HAP-1 (cell line): Measurements from ENCODE around the gene FYB1.

Source experiments
- DNase-seq, 2 experiments: peaks; one replicate each; pipeline ENCODE4 v3.0.0-alpha.2; 2016 to 2020; ENCODE audit warnings: low spot score in 2 of 2
- H3K27me3 ChIP-seq: fragments of 250-450 bp; sonication (Bioruptor Pico); 2 replicates; pipeline ENCODE4 v1.5.1; 2020; ENCODE audit warnings: low read depth, mild to moderate bottlenecking, moderate library complexity
- H3K36me3 ChIP-seq: fragments of 250-450 bp; sonication (Bioruptor Pico); replicated peaks from 2 replicates; pipeline ENCODE4 v1.5.1; 2020; ENCODE audit warnings: mild to moderate bottlenecking
- H3K4me1 ChIP-seq: fragments of 250-450 bp; sonication (Bioruptor Pico); 2 replicates; pipeline ENCODE4 v1.5.1; 2020; ENCODE audit warnings: mild to moderate bottlenecking
- H3K4me3 ChIP-seq: fragments of 250-450 bp; sonication (Bioruptor Pico); 2 replicates; pipeline ENCODE4 v1.5.1; 2020; ENCODE audit warnings: mild to moderate bottlenecking, moderate library complexity
- H3K9me3 ChIP-seq: fragments of 250-450 bp; sonication (Bioruptor Pico); 2 replicates; pipeline ENCODE4 v1.5.1; 2020; ENCODE audit warnings: mild to moderate bottlenecking, moderate library complexity
- in situ Hi-C: fragments of 300-500 bp; cut with MboI; formaldehyde crosslinking; loops from 3 replicates; pipeline ENCODE4 v1.14.3; 2020; ENCODE audit warnings: low sequenced_read_pairs, inconsistent platforms, mixed read lengths

The FYB1 gene, protein sequence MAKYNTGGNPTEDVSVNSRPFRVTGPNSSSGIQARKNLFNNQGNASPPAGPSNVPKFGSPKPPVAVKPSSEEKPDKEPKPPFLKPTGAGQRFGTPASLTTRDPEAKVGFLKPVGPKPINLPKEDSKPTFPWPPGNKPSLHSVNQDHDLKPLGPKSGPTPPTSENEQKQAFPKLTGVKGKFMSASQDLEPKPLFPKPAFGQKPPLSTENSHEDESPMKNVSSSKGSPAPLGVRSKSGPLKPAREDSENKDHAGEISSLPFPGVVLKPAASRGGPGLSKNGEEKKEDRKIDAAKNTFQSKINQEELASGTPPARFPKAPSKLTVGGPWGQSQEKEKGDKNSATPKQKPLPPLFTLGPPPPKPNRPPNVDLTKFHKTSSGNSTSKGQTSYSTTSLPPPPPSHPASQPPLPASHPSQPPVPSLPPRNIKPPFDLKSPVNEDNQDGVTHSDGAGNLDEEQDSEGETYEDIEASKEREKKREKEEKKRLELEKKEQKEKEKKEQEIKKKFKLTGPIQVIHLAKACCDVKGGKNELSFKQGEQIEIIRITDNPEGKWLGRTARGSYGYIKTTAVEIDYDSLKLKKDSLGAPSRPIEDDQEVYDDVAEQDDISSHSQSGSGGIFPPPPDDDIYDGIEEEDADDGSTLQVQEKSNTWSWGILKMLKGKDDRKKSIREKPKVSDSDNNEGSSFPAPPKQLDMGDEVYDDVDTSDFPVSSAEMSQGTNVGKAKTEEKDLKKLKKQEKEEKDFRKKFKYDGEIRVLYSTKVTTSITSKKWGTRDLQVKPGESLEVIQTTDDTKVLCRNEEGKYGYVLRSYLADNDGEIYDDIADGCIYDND

DNA sequence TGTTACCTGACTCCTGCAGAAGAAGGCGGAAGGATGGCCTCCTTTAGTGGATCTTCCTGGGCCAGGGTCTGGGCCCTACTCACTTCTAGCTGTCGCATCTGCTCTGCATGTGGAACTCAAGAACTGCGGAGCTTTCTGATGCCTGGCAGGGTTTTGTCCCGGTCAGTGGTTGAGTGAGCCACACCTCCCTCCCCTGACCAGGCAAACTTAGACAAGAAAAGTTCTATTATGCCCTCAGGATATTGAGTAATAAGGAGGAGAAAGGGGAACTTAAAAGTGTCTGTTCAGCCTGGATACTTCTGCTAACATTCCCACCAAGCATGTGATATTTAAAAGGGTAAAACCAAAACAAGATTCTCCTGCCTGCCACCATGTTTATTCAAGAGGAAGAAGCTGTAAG is at the start of gene FYB1:
Gene FYB1 (minus strand): TSS at position 127 of the 400 bp plus-strand sequence. CDS start 16,603 bp downstream, outside the sequence.
- DNase-seq = no peak
- Histone ChIP-seq H3K4me3 (no peak within 1 kb of the TSS), H3K36me3 (no peaks in the 10 kb centered on the region), H3K4me1 (no peaks in the 10 kb centered on the region), H3K27me3 (no peaks in the 10 kb centered on the region), H3K9me3 (no peaks in the 10 kb centered on the region)
- in situ Hi-C loops = loop anchor here (25.0 kb wide), 1 partner anchor 343 kb away; no protein-coding TSS in a partner anchor

DNA sequence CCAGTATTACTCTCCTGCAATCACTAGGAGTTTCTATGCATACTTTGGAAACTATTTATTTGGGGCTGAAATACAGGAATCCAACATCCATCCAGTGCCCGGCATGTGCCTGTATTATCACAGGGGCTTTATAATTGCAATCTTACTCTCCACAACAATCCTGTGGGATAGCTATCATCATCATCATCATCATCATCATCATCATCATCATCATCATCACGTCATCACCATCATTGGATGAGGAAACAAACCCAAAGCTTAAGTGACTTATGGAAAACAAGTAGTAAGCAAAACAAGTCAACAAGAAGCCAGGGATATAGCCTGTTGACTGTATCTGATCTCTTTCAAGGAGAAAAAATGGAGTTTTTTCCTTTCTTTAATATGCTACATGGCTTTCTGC is 47.8 kb upstream of the FYB1 start:
- Histone ChIP-seq H3K27me3 (no peaks in the 10 kb centered on the region), H3K36me3 (no peaks in the 10 kb centered on the region), H3K4me1 (no peaks in the 10 kb centered on the region), H3K4me3 (no peak overlapping the region), H3K9me3 (no peaks in the 10 kb centered on the region)
- no peak for DNase-seq
- in situ Hi-C loops = no loop called here

DNA sequence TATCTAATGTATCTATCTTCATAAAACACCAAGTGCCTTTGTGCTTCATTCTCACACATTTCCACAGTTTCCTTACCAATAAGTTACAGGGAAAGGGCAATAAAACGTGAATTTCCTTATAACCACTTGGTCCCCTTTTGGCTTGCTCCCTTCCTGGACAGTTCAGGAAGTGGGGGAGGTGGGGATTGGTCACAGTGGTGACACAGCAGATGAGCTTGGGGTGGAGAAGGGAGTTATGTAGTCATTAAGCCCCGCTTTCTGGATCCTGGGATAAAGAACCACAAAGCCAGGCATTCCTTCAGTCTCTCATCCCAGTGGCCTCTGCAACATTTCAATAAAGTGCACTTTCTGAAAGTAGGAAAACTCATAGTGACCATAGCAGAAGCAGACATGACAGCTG is 47.1 kb upstream of the FYB1 start:
- DNase-seq = no peak
- Histone ChIP-seq H3K4me1 (no peaks in the 10 kb centered on the region), H3K36me3 (no peaks in the 10 kb centered on the region), H3K27me3 (no peaks in the 10 kb centered on the region), H3K4me3 (no peak overlapping the region), H3K9me3 (no peaks in the 10 kb centered on the region)
- in situ Hi-C loops = no loop called here

DNA sequence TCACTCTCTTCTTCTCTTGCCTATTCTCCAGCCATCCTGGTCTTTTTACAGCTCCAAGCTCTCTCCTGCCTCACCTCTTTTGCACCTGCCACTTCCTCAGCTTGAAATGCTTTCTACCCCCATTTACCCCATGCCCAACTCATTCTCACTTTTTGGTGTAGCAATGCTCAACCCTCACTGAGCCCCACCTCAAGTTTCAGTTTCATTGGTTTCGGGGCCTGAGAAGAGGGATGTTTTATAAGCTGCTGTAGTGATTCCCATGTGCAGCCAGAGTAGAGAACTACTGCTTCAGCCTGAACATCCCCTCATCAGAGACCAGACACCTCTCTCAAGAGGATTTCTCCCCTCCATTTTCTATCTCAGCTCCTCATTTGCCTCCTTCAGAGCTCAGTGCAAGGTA is 45.2 kb upstream of the FYB1 start:
- H3K4me1 ChIP-seq = no peaks in the 10 kb centered on the region
- DNase-seq = no peak
- no peaks in the 10 kb centered on the region for H3K9me3 ChIP-seq
- H3K27me3 ChIP-seq = no peaks in the 10 kb centered on the region
- in situ Hi-C loops = no loop called here
- H3K4me3 ChIP-seq = no peak overlapping the region
- no peaks in the 10 kb centered on the region for H3K36me3 ChIP-seq

DNA sequence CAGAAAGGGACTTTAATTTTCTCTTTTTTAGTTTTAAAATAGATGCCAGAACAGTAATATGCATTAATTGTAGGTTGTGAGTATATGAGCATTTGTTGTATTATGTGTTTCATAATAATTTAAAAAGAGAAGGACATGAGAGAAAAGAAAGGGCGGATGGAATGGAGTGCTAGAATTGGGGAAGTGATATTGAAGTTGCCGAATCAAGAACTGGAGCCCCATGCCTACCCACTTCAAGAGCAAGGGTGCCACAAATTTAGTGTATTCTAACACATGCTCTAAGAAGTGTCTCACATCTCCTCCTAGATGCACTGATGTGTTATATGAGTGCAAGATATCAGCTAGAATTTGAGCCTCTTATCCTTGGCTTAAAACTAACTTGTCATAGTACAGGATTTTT is 43.6 kb upstream of the FYB1 start:
- DNase-seq = no peak
- Histone ChIP-seq H3K4me1 (no peaks in the 10 kb centered on the region), H3K27me3 (no peaks in the 10 kb centered on the region), H3K4me3 (no peak overlapping the region), H3K36me3 (no peaks in the 10 kb centered on the region), H3K9me3 (no peaks in the 10 kb centered on the region)
- in situ Hi-C loops = no loop called here

DNA sequence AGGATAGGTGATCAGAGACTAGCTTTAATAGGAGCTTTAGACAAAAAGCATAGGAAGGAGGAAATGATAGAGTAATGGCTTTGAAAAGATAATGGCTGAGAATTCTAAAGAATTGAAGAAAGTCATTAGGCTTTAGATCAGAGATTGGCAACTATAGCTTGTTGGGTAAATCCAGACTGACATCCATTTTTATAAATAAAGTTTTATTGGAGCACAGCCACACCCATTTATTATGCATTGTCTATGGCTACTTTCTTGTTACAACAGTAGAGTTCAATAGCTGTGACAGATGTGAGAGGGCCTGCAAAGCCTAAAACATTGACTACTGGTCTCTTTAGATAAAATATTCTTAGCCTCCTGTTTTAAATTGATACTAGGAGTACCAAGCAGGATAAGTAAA is 40.7 kb upstream of the FYB1 start:
- Histone ChIP-seq H3K9me3 (no peaks in the 10 kb centered on the region), H3K36me3 (no peaks in the 10 kb centered on the region), H3K27me3 (no peaks in the 10 kb centered on the region), H3K4me3 (no peak overlapping the region), H3K4me1 (no peaks in the 10 kb centered on the region)
- in situ Hi-C loops = no loop called here
- no peak for DNase-seq

DNA sequence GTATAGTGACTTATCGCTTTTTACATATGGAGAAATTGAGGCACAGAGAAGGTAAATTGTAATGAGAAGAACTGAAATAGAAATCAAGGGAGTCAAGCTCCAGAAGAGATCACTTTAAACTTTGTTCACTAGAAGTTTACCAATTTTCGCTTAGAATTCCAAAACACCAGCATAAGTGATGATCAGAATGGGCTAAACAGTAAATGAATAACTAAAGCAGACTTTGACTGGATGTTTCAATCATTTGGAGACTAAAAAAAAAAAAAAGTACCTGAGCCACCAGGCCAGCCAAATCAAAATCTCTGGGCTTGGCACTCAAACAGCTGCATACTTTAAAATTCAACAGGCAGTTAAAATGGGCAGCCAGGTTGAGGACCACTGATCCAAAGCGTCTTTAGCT is 38.2 kb upstream of the FYB1 start:
- no peak overlapping the region for H3K4me3 ChIP-seq
- in situ Hi-C loops = no loop called here
- H3K4me1 ChIP-seq = no peaks in the 10 kb centered on the region
- no peaks in the 10 kb centered on the region for H3K9me3 ChIP-seq
- no peaks in the 10 kb centered on the region for H3K36me3 ChIP-seq
- H3K27me3 ChIP-seq = no peaks in the 10 kb centered on the region
- DNase-seq = no peak

DNA sequence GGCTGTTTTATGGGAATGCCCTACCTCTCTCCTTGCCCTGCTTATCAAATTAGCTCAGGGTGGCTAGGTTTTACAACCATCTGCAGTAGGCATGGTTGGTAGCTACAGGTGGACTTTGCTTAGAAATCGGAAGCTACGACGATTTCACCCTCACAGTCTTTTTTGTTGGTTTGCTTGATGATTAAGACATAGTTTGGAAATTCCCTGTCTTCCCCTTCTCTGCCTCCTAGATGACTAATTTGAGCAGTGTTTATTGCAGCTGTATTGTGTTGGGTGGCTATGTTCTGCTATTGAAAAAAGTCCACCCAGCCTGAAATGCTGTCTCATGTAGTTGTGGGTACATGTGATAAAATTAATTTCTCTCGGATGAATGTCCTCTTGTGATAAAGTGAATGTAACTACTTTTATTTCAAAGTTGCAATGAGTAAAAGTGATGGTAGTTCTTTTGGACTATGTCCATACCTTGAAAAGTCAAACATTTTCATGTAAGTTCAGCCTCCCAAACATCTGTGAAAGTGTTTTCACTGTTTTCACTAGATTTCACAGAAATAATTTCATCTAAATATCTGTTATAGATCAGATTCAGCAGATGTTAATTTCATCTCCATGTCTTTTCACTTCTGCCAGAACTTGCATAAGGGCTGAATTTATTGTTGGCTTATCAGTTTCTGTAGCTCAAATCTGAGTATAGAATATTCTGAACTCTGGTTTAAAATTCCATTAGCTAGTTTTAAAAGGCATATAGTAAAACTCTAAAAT is 37.3 kb upstream of the FYB1 start:
- in situ Hi-C loops = no loop called here
- Histone ChIP-seq H3K27me3 (no peaks in the 10 kb centered on the region), H3K36me3 (no peaks in the 10 kb centered on the region), H3K4me3 (no peak overlapping the region), H3K9me3 (no peaks in the 10 kb centered on the region), H3K4me1 (no peaks in the 10 kb centered on the region)
- DNase-seq = no peak

DNA sequence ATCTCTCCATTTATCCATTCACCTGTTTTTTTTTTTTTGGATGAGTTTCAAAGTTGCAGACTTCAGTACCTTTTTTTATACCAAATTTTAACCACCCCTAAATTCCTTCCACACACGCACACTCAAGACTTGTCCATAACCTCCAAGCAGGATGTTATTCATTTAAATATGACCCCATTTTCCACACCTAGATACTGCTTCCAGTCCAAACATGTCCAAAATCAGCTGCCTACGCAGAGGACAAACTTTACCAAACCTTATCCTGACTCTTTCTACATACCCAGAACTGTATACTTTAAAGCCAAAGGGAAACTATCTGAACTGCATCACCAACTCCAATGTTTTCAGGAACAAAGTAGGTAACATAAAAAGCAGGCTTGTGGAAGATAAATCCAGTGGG is 36.0 kb upstream of the FYB1 start:
- H3K9me3 ChIP-seq = no peaks in the 10 kb centered on the region
- no peak for DNase-seq
- in situ Hi-C loops = no loop called here
- H3K4me3 ChIP-seq = no peak overlapping the region
- H3K27me3 ChIP-seq = no peaks in the 10 kb centered on the region
- H3K4me1 ChIP-seq = no peaks in the 10 kb centered on the region
- H3K36me3 ChIP-seq = no peaks in the 10 kb centered on the region

DNA sequence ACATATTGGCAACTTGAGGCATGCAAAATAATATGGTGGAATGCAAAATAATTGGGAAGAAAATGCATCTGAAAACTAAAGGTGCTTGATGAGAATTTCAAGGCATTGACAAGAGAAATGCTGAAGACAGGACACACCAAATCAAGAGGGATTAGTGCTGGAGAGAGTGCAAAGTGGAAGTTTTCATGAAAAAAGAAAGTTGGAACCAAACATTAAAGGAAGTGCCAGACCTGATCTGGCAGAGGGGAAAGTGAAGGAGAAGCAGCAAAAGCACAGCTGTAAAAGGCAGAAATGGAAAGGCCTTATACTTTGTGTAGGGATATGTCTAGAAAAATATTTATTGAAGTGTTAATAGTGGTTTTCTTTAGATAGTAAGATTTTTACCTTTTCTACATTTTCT is 35.3 kb upstream of the FYB1 start:
- Histone ChIP-seq H3K27me3 (no peaks in the 10 kb centered on the region), H3K9me3 (no peaks in the 10 kb centered on the region), H3K4me1 (no peaks in the 10 kb centered on the region), H3K36me3 (no peaks in the 10 kb centered on the region), H3K4me3 (no peak overlapping the region)
- in situ Hi-C loops = no loop called here
- no peak for DNase-seq

DNA sequence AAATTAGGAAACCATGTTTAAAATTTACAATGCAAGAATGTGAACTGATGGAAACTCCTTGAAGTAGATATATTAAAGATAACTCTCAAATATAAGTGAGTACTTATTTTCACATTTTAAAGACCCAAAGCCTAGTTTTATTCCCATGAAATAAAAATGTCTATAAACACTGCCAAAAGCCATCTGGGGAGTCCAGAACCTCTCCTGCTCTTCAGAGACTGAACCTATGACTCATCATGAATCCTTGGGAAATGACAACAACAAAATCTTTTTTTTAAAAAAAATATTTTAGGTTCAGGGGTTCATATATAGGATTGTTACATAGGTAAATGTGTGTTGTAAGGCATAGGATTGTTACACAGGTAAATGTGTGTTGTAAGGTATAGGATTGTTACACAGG is 33.8 kb upstream of the FYB1 start:
- no peaks in the 10 kb centered on the region for H3K36me3 ChIP-seq
- no peak for DNase-seq
- in situ Hi-C loops = no loop called here

DNA sequence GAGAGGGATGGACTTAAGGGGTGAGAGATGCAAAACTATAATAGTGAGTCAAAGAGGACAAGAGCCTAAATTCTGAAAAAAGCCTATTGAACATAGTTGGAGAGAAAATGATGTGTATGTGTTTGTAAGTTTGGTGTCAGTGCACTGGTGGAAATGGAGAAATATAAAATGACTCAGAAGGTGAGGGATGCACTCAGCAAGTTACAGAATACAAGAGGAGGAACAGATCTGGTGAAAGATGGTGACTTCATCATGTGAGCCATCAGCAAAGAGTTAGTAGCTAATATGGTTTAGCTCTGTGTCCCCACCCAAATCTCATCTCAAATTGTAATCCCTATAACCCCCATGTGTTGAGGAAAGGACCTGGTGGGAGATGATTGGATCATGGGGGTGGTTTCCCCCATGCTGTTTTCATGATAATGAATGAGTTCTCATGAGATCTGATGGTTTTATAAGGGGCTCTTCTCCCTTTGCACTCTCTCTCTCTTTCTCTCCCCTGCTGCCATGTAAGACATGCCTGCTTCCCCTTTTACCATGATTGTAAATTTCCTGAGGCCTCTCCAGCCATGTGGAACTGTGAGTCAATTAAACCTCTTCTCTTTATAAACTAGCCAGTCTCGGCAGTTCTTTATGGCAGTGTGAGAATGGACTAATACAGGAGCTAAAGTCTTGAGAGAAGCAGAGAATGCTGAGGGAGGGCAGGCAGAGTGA is 30.4 kb upstream of the FYB1 start:
- H3K27me3 ChIP-seq = no peaks in the 10 kb centered on the region
- DNase-seq = no peak
- no peak overlapping the region for H3K4me3 ChIP-seq
- no peaks in the 10 kb centered on the region for H3K36me3 ChIP-seq
- no peaks in the 10 kb centered on the region for H3K4me1 ChIP-seq
- in situ Hi-C loops = no loop called here
- H3K9me3 ChIP-seq = no peaks in the 10 kb centered on the region

More for the DNA sequence above, 33.8 kb upstream of the FYB1 start:
- Histone ChIP-seq H3K9me3 (no peaks in the 10 kb centered on the region), H3K4me1 (no peaks in the 10 kb centered on the region), H3K27me3 (no peaks in the 10 kb centered on the region), H3K4me3 (no peak overlapping the region)

DNA sequence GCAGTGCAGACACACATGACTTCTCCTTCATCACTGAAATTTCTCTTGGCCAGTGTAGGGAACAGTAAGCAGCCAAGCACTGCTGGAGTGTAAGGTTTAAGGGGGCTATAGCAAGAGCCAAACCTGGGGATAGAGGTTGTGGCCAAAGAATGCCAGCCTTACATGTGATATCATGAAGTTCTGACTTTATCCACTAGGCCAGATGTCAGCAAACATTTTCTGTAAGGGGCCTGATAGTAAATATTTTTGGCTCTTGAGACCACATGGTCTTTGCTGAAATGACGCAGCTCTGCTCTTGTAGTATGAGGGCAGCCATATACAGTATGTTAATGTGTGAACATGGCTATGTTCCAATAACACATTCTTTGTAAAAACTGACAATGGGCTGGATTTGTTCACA is 29.7 kb upstream of the FYB1 start:
- Histone ChIP-seq H3K4me1 (no peaks in the 10 kb centered on the region), H3K36me3 (no peaks in the 10 kb centered on the region), H3K4me3 (no peak overlapping the region), H3K9me3 (no peaks in the 10 kb centered on the region), H3K27me3 (no peaks in the 10 kb centered on the region)
- in situ Hi-C loops = no loop called here
- no peak for DNase-seq
